ENCODE data around the gene UAP1.
A peak's percentile ranks its signal among the peaks of the same experiment; 100 is the strongest.

UAP1 gene

GRCh38 chr1:162561616-162562469 lies at the start of gene UAP1:
TSS of gene UAP1 (plus strand) at chr1:162561722. CDS start at chr1:162566069, 4,347 bp downstream.
- DNase-seq (ENCODE audit: low read depth) = no peak

- no peak for DNase-seq (ENCODE audit: low read depth)
Measured at GRCh38 chr1:162527314-162527713, 34.2 kb upstream of the UAP1 start.

- no peak for DNase-seq (ENCODE audit: low read depth)
Measured at GRCh38 chr1:162530307-162530987, 31.1 kb upstream of the UAP1 start.

GRCh38 chr1:162530988-162531319 lies 30.6 kb upstream of the UAP1 start:
- DNase-seq (ENCODE audit: low read depth) = no peak

- DNase-seq (ENCODE audit: low read depth) = no peak
Measured at GRCh38 chr1:162535501-162535900, 26.0 kb upstream of the UAP1 start.

- DNase-seq (ENCODE audit: low read depth) = no peak
Measured at GRCh38 chr1:162536511-162536910, 25.0 kb upstream of the UAP1 start.

GRCh38 chr1:162537216-162537615 lies 24.3 kb upstream of the UAP1 start:
- no peak for DNase-seq (ENCODE audit: low read depth)

- no peak for DNase-seq (ENCODE audit: low read depth)
Measured at GRCh38 chr1:162538815-162539431, 22.6 kb upstream of the UAP1 start.

- no peak for DNase-seq (ENCODE audit: low read depth)
Measured at GRCh38 chr1:162541619-162542141, 19.8 kb upstream of the UAP1 start.

- no peak for DNase-seq (ENCODE audit: low read depth)
Measured at GRCh38 chr1:162543228-162543627, 18.3 kb upstream of the UAP1 start.

GRCh38 chr1:162548170-162548569 lies 13.4 kb upstream of the UAP1 start:
- DNase-seq (ENCODE audit: low read depth) = no peak

- DNase-seq (ENCODE audit: low read depth) = no peak
Measured at GRCh38 chr1:162549001-162549400, 12.5 kb upstream of the UAP1 start.

- DNase-seq (ENCODE audit: low read depth) = no peak
Measured at GRCh38 chr1:162550925-162551324, 10.6 kb upstream of the UAP1 start.

GRCh38 chr1:162551969-162552683 lies 9.4 kb upstream of the UAP1 start:
- DNase-seq (ENCODE audit: low read depth) = no peak

- DNase-seq (ENCODE audit: low read depth) = no peak
Measured at GRCh38 chr1:162552684-162553252, 8.8 kb upstream of the UAP1 start.

- DNase-seq (ENCODE audit: low read depth) = no peak
Measured at GRCh38 chr1:162554258-162554657, 7.3 kb upstream of the UAP1 start.

- DNase-seq (ENCODE audit: low read depth) = no peak
Measured at GRCh38 chr1:162557536-162557935, 4.0 kb upstream of the UAP1 start.

- DNase-seq (ENCODE audit: low read depth) = no peak
Measured at GRCh38 chr1:162560303-162561036, 1.1 kb upstream of the UAP1 start.

GRCh38 chr1:162561037-162561615 lies 396 bp upstream of the UAP1 start:
- DNase-seq (ENCODE audit: low read depth) = peak; percentile 99

- DNase-seq (ENCODE audit: low read depth) = no peak
Measured at GRCh38 chr1:162562470-162562828, 927 bp downstream of the UAP1 start.

GRCh38 chr1:162564762-162565218 lies 3.3 kb downstream of the UAP1 start:
- DNase-seq (ENCODE audit: low read depth) = no peak

Measured in activated T-cell treated with anti-CD3 and anti-CD28 coated beads for 48 hours (primary cell).